Mesodermal cell (in vitro differentiated cells): ENCODE results near the gene PLBD1.

Source experiments
- H3K27ac ChIP-seq: 2 replicates; pipeline ENCODE4 v1.7.0; 2013; ENCODE audit warnings: mild to moderate bottlenecking, low read depth, low read length, moderate library complexity; ENCODE audit not compliant: severe bottlenecking
- H3K36me3 ChIP-seq: 2 replicates; pipeline ENCODE4 v1.7.1; 2013; ENCODE audit warnings: mild to moderate bottlenecking, low read length, moderate library complexity; ENCODE audit not compliant: control insufficient read depth, insufficient read depth
- H3K4me1 ChIP-seq: one replicate; pipeline ENCODE4 v1.7.1; 2013; ENCODE audit warnings: mild to moderate bottlenecking, low read length; ENCODE audit not compliant: insufficient read depth, control insufficient read depth, poor library complexity, severe bottlenecking
- H3K4me3 ChIP-seq: 2 replicates; pipeline ENCODE4 v1.7.0; 2013; ENCODE audit warnings: low read length, control low read depth, mild to moderate bottlenecking; ENCODE audit not compliant: insufficient read depth, poor library complexity, severe bottlenecking; ENCODE audit errors: extremely low read depth
- H3K9me3 ChIP-seq: 2 replicates; pipeline ENCODE4 v1.7.1; 2013; ENCODE audit warnings: mild to moderate bottlenecking, low read length, moderate library complexity; ENCODE audit not compliant: control insufficient read depth
- WGBS, 2 experiments: methylation state at CpG; one replicate each; pipeline ENCODE4 v1.1.5; 2013; ENCODE audit warnings: missing lambda C conversion rate in 2 of 2; ENCODE audit not compliant: insufficient coverage in 2 of 2; 5-methylcytosine and 5-hydroxymethylcytosine counted together

PLBD1 gene

GRCh38 chr12:14545144-14546124 lies 22.2 kb downstream of the PLBD1 start:
- WGBS, 2 experiments: 88 to 93% methylated on average over 3 of the region's 7 CpGs
- Histone ChIP-seq H3K27ac (no peak overlapping the region), H3K4me1 (no peaks in the 10 kb centered on the region), H3K36me3 (no peaks in the 10 kb centered on the region), H3K4me3 (no peak overlapping the region), H3K9me3 (no peaks in the 10 kb centered on the region)

- no peak overlapping the region for H3K27ac ChIP-seq
- no peaks in the 10 kb centered on the region for H3K4me1 ChIP-seq
- no peaks in the 10 kb centered on the region for H3K9me3 ChIP-seq
- 92 to 95% methylated on average over 2 to 4 of the region's 4 CpGs for WGBS, 2 experiments
- H3K4me3 ChIP-seq: no peak overlapping the region
- no peaks in the 10 kb centered on the region for H3K36me3 ChIP-seq
These were observed 26.8 kb downstream of the PLBD1 start for GRCh38 chr12:14540801-14541462.

- Histone ChIP-seq H3K9me3 (no peaks in the 10 kb centered on the region), H3K27ac (no peak overlapping the region), H3K36me3 (no peaks in the 10 kb centered on the region), H3K4me1 (no peaks in the 10 kb centered on the region), H3K4me3 (no peak overlapping the region)
- 100% methylated on average over 2 to 3 of the region's 5 CpGs for WGBS, 2 experiments
These were observed 30.6 kb downstream of the PLBD1 start for GRCh38 chr12:14537088-14537487.

GRCh38 chr12:14532152-14532551 lies 35.5 kb downstream of the PLBD1 start:
- Histone ChIP-seq H3K27ac (no peak overlapping the region), H3K9me3 (no peaks in the 10 kb centered on the region), H3K4me3 (no peak overlapping the region), H3K4me1 (no peaks in the 10 kb centered on the region), H3K36me3 (no peaks in the 10 kb centered on the region)
- WGBS, 2 experiments: 90 to 93% methylated on average over 9 to 10 of the region's 10 CpGs

GRCh38 chr12:14525964-14526363 lies 41.7 kb downstream of the PLBD1 start:
- 88% methylated on average over 1 of the region's 2 CpGs; no CpG with 5 or more reads in 1 of the 2 experiments for WGBS, 2 experiments

GRCh38 chr12:14521822-14522221 lies 45.9 kb downstream of the PLBD1 start:
- peaks cover 9% of the 10 kb centered on the region for H3K9me3 ChIP-seq
- no peak overlapping the region for H3K27ac ChIP-seq
- no peaks in the 10 kb centered on the region for H3K4me1 ChIP-seq
- H3K4me3 ChIP-seq: no peak overlapping the region
- no peaks in the 10 kb centered on the region for H3K36me3 ChIP-seq

More at GRCh38 chr12:14525964-14526363, 41.7 kb downstream of the PLBD1 start:
- Histone ChIP-seq H3K4me1 (no peaks in the 10 kb centered on the region), H3K27ac (no peak overlapping the region), H3K9me3 (peaks cover 9% of the 10 kb centered on the region), H3K36me3 (no peaks in the 10 kb centered on the region), H3K4me3 (no peak overlapping the region)

- Histone ChIP-seq H3K4me1 (no peaks in the 10 kb centered on the region), H3K27ac (no peak overlapping the region), H3K4me3 (no peak overlapping the region), H3K9me3 (no peaks in the 10 kb centered on the region), H3K36me3 (no peaks in the 10 kb centered on the region)
- WGBS, 2 experiments: no CpG with 5 or more reads among the region's 1 CpG
These were observed 52.7 kb downstream of the PLBD1 start for GRCh38 chr12:14514946-14515345.

GRCh38 chr12:14514154-14514842 lies 53.4 kb downstream of the PLBD1 start:
- Histone ChIP-seq H3K36me3 (no peaks in the 10 kb centered on the region), H3K4me1 (no peaks in the 10 kb centered on the region), H3K27ac (no peak overlapping the region), H3K4me3 (no peak overlapping the region), H3K9me3 (no peaks in the 10 kb centered on the region)
- 84 to 85% methylated on average over 2 to 3 of the region's 4 CpGs for WGBS, 2 experiments

GRCh38 chr12:14510574-14510973 lies 57.1 kb downstream of the PLBD1 start:
- 69 to 78% methylated on average over 3 of the region's 3 CpGs for WGBS, 2 experiments
- Histone ChIP-seq H3K4me3 (no peak overlapping the region), H3K4me1 (no peaks in the 10 kb centered on the region)

GRCh38 chr12:14505626-14506596 lies 61.8 kb downstream of the PLBD1 start:
- Histone ChIP-seq H3K9me3 (no peaks in the 10 kb centered on the region), H3K36me3 (peaks cover 29% of the 10 kb centered on the region), H3K4me3 (no peak overlapping the region), H3K27ac (no peak overlapping the region), H3K4me1 (no peaks in the 10 kb centered on the region)
- WGBS, 2 experiments: 100% methylated on average over 1 to 2 of the region's 6 CpGs

More at GRCh38 chr12:14510574-14510973, 57.1 kb downstream of the PLBD1 start:
- H3K27ac ChIP-seq: no peak overlapping the region
- no peaks in the 10 kb centered on the region for H3K9me3 ChIP-seq
- H3K36me3 ChIP-seq: peaks cover under 1% of the 10 kb centered on the region
